ENCODE data around the gene SEZ6L2.
"Not testable (repeated sequence)": the region's sequence is repeated elsewhere in the genome, so short reads cannot be mapped to it uniquely, and the experiment has no call there.

Gene SEZ6L2

GRCh38 chr16:29899516-29900101 is at the start of gene SEZ6L2:
Gene SEZ6L2, minus strand, starts transcription at chr16:29899550. Its CDS starts 531 bp downstream, at chr16:29899019.
- DNase-seq: peak; percentile 90

GRCh38 chr16:29947897-29948296 is 48.5 kb upstream of the SEZ6L2 start:
- DNase-seq: no peak

GRCh38 chr16:29943846-29944799 is 44.8 kb upstream of the SEZ6L2 start:
- no peak for DNase-seq

GRCh38 chr16:29940656-29941055 is 41.3 kb upstream of the SEZ6L2 start:
- no peak for DNase-seq

GRCh38 chr16:29931750-29932149 is 32.4 kb upstream of the SEZ6L2 start:
- DNase-seq: not testable (repeated sequence)

- no peak for DNase-seq
These were observed 27.9 kb upstream of the SEZ6L2 start for GRCh38 chr16:29927070-29927905.

- peak; percentile 34 for DNase-seq
These were observed 27.3 kb upstream of the SEZ6L2 start for GRCh38 chr16:29926711-29927052.

GRCh38 chr16:29925781-29926710 is 26.7 kb upstream of the SEZ6L2 start, which contains the start of gene KCTD13:
Gene KCTD13, minus strand, starts transcription at chr16:29926226. Its CDS starts 193 bp downstream, at chr16:29926033.
- peak; percentile 80 for DNase-seq

- DNase-seq: no peak
These were observed 25.9 kb upstream of the SEZ6L2 start for GRCh38 chr16:29925105-29925756.

- no peak for DNase-seq
These were observed 23.7 kb upstream of the SEZ6L2 start for GRCh38 chr16:29922986-29923501.

- no peak for DNase-seq
These were observed 23.0 kb upstream of the SEZ6L2 start for GRCh38 chr16:29922326-29922725.

- DNase-seq: no peak
These were observed 21.7 kb upstream of the SEZ6L2 start for GRCh38 chr16:29921034-29921385.

GRCh38 chr16:29920288-29921033 is 21.1 kb upstream of the SEZ6L2 start:
- DNase-seq: no peak

GRCh38 chr16:29916979-29917378 is 17.6 kb upstream of the SEZ6L2 start:
- no peak for DNase-seq

GRCh38 chr16:29915590-29916247 is 16.4 kb upstream of the SEZ6L2 start:
- DNase-seq: no peak

GRCh38 chr16:29913514-29913913 is 14.2 kb upstream of the SEZ6L2 start:
- no peak for DNase-seq

- DNase-seq: no peak
These were observed 12.7 kb upstream of the SEZ6L2 start for GRCh38 chr16:29912087-29912486.

- DNase-seq: no peak
These were observed 12.3 kb upstream of the SEZ6L2 start for GRCh38 chr16:29911676-29912010.

GRCh38 chr16:29910819-29911675 is 11.7 kb upstream of the SEZ6L2 start:
- DNase-seq: no peak
